ENCODE data around the gene HES6.

DNA sequence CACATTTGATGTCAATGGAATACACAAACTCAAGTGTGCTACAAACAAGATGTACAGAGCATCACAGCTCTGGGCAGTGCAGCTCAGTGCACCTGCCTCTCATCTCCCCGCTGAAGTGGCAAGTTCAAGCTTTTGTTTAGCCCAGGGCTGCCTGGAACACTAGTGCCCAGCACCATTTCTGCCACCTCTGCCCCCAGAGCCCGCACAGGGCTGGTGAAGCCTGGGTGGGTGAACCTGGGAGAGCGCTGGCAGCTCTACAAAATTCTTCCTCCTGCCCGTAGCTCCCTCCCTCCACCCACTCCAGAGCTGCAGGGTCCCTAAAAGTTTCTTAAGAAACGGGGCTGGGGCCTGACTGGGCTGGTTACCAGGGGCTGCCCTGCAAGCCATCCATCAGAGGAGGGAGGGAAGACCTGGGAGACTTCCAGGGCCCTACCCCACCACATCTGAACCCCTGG lies 1.5 kb downstream of the HES6 start:
- TF ChIP-seq, protein P1, sequence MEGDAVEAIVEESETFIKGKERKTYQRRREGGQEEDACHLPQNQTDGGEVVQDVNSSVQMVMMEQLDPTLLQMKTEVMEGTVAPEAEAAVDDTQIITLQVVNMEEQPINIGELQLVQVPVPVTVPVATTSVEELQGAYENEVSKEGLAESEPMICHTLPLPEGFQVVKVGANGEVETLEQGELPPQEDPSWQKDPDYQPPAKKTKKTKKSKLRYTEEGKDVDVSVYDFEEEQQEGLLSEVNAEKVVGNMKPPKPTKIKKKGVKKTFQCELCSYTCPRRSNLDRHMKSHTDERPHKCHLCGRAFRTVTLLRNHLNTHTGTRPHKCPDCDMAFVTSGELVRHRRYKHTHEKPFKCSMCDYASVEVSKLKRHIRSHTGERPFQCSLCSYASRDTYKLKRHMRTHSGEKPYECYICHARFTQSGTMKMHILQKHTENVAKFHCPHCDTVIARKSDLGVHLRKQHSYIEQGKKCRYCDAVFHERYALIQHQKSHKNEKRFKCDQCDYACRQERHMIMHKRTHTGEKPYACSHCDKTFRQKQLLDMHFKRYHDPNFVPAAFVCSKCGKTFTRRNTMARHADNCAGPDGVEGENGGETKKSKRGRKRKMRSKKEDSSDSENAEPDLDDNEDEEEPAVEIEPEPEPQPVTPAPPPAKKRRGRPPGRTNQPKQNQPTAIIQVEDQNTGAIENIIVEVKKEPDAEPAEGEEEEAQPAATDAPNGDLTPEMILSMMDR (IDR thresholded peaks at IDR 0.05), result no peak
- TF ChIP-seq POLR2AphosphoS5 (IDR thresholded peaks at IDR 0.05) (no peak), EP300 (IDR thresholded peaks at IDR 0.05) (no peak)

Measured in upper lobe of left lung (tissue), 4 donors.